Thyroid gland (tissue), 4 donors: Measurements from ENCODE around the gene SPINK4. TPM values are rescaled to one million over a fixed set of nuclear protein-coding genes. Genes with fewer than 3 reads are reported as not detected.

Source experiments
- DNase-seq, 2 donors: peaks; one replicate each; pipeline ENCODE4 v3.0.0-alpha.2; 2019
- H3K27ac ChIP-seq, 3 donors: fragments of 200-600 bp; sonication (generic); 1 replicate in 2 of 3; 2 replicates in 1 of 3; pipeline ENCODE4 v1.5.1; 2016 to 2019; ENCODE audit warnings: mild to moderate bottlenecking in 1 of 3, moderate library complexity in 1 of 3
- H3K27me3 ChIP-seq: fragments of 200-600 bp; sonication (generic); one replicate; pipeline ENCODE4 v1.5.1; 2019
- H3K36me3 ChIP-seq, 2 donors: fragments of 200-600 bp; sonication (generic); one replicate each; pipeline ENCODE4 v1.5.1; 2016 to 2019
- H3K4me1 ChIP-seq, 2 donors: fragments of 200-600 bp; sonication (generic); one replicate each; pipeline ENCODE4 v1.5.1; 2017 to 2019
- H3K4me3 ChIP-seq, 3 donors: fragments of 200-600 bp; sonication (generic); replicated peaks in 1 of 3; 1 replicate in 2 of 3; 2 replicates in 1 of 3; pipeline ENCODE4 v1.5.1; 2016; ENCODE audit warnings: mild to moderate bottlenecking in 1 of 3
- H3K9me3 ChIP-seq: fragments of 200-600 bp; sonication (generic); one replicate; pipeline ENCODE4 v1.5.1; 2017
- CTCF ChIP-seq, 6 experiments: fragments of 200-600 bp in 3 of 6; fragments of 450-650 bp in 3 of 6; sonication (generic) in 3 of 6; IDR thresholded peaks; one replicate each; pipeline ENCODE4 v1.5.1; 2016 to 2019; ENCODE audit warnings: antibody characterized with exemption in 6 of 6, mild to moderate bottlenecking in 2 of 6, inconsistent platforms in 1 of 6, moderate library complexity in 1 of 6
- POLR2A ChIP-seq, 2 donors: fragments of 450-650 bp; IDR thresholded peaks; one replicate each; pipeline ENCODE4 v1.6.1; 2017; ENCODE audit warnings: antibody characterized with exemption in 2 of 2, mild to moderate bottlenecking in 2 of 2, moderate library complexity in 1 of 2
- WGBS, 2 donors: methylation state at CpG; one replicate each; pipeline ENCODE4 v1.1.5; 2017; 5-methylcytosine and 5-hydroxymethylcytosine counted together
- intact Hi-C: fragments of 100-400 bp; cut with DNase I; formaldehyde crosslinking; loops from one replicate; pipeline ENCODE4 v1.15.1; 2023
- total RNA-seq, 4 donors: library from RNA; depleted of rRNA; stranded (reverse); fragments of >200 nt; gene quantifications; one replicate each; pipeline ENCODE4 v1.2.3, GENCODE V29; 2016

The SPINK4 gene
- not detected for total RNA-seq

- H3K27me3 ChIP-seq = no peaks in the 10 kb centered on the region
- H3K4me3 ChIP-seq = no peak within 1 kb of the TSS
- no peaks in the 10 kb centered on the region for H3K9me3 ChIP-seq
- no peaks in the 10 kb centered on the region for H3K4me1 ChIP-seq
- TF ChIP-seq CTCF (IDR thresholded peaks at IDR 0.05) = no peak
- TF ChIP-seq POLR2A (IDR thresholded peaks at IDR 0.05) = no peak
- H3K27ac ChIP-seq = no peak within 1 kb of the TSS
- DNase-seq = no peak
- H3K36me3 ChIP-seq = no peaks in the 10 kb centered on the region
- intact Hi-C loops = no loop called here
- WGBS, 2 donors = 58 to 61% methylated on average over 7 of the region's 7 CpGs
Observed at GRCh38 chr9:33239921-33240320, at the start of gene SPINK4. Gene SPINK4 (plus strand): TSS chr9:33240167. CDS start chr9:33240209, 42 bp downstream.

DNA sequence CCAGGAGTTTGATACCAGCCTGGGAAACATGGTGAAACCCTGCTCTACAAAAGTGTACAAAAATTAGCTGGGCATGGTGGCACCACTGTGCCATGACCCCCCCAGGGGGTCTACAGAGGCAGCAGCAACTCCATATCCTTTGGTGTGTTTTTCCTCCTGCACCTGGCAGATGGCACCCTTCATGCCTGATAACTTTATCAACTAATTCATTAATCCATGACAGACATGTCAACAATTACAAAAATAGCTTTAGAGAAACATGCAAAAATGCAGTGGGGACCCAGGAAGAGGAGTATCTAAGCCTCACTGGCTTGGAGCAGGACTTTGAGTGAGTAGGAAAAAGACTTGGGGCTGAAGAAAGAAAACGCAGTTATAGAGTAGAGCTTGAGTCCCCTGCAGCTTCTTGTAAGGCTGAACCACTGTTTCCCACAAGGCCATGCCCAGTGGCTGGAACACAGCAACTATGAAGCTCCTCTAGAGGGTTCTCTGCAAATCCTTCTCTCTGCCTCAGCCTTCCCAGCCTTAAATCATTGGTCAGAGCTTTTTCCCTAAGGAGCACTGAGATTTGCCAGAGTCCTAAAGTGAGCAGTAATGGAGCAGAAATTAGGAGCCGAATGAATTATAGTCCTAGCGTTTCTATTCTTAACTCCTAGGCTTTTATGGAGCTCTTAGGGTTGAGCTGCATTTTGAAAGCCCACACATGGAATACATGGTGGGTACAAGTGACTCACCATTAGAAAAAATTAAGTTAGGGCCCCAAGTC lies 47.3 kb upstream of the SPINK4 start:
- WGBS, 2 donors = 71 to 78% methylated on average over 3 of the region's 3 CpGs
- H3K27me3 ChIP-seq = no peaks in the 10 kb centered on the region
- no peak overlapping the region for H3K27ac ChIP-seq
- H3K36me3 ChIP-seq = no peaks in the 10 kb centered on the region
- no peak for DNase-seq
- H3K4me3 ChIP-seq = no peak overlapping the region
- TF ChIP-seq CTCF (IDR thresholded peaks at IDR 0.05) = no peak
- H3K9me3 ChIP-seq = no peaks in the 10 kb centered on the region
- intact Hi-C loops = no loop called here
- peaks cover 0 to 3% of the 10 kb centered on the region in 2 donors for H3K4me1 ChIP-seq

DNA sequence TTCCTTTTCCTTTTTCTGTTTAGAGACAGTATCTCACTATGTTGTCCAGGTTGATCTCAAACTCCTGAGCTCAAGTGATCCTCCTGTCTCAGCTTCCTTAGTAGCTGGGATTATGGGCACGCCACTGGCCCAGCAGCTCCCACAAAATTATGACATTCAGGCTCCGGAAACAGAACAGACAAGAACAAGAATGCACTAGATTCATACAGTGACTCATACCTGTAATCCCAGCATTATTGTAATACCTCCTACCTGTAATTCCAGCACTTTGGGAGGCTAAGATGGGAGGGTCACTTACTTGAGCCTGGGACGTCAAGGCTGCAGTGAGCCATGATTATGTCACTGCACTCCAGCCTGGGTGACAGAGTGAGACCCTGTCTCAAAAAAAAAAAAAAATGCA lies 46.1 kb upstream of the SPINK4 start:
- Histone ChIP-seq H3K36me3 (no peaks in the 10 kb centered on the region), H3K27me3 (no peaks in the 10 kb centered on the region), H3K4me1 (no peaks in the 10 kb centered on the region), H3K9me3 (no peaks in the 10 kb centered on the region), H3K27ac (no peak overlapping the region), H3K4me3 (no peak overlapping the region)
- TF ChIP-seq CTCF (IDR thresholded peaks at IDR 0.05) = no peak
- TF ChIP-seq POLR2A (IDR thresholded peaks at IDR 0.05) = no peak
- DNase-seq = no peak
- intact Hi-C loops = no loop called here
- WGBS, 2 donors = 80 to 96% methylated on average over 3 of the region's 3 CpGs

GRCh38 chr9:33196736-33197135 lies 43.2 kb upstream of the SPINK4 start:
- intact Hi-C loops = no loop called here
- no peak for DNase-seq
- H3K4me3 ChIP-seq = no peak overlapping the region
- H3K9me3 ChIP-seq = no peaks in the 10 kb centered on the region
- H3K27ac ChIP-seq = no peak overlapping the region
- no peaks in the 10 kb centered on the region for H3K4me1 ChIP-seq
- WGBS, 2 donors = 88 to 92% methylated on average over 1 of the region's 1 CpG
- H3K27me3 ChIP-seq = no peaks in the 10 kb centered on the region
- TF ChIP-seq POLR2A (IDR thresholded peaks at IDR 0.05) = no peak
- TF ChIP-seq CTCF (IDR thresholded peaks at IDR 0.05) = no peak
- no peaks in the 10 kb centered on the region for H3K36me3 ChIP-seq

DNA sequence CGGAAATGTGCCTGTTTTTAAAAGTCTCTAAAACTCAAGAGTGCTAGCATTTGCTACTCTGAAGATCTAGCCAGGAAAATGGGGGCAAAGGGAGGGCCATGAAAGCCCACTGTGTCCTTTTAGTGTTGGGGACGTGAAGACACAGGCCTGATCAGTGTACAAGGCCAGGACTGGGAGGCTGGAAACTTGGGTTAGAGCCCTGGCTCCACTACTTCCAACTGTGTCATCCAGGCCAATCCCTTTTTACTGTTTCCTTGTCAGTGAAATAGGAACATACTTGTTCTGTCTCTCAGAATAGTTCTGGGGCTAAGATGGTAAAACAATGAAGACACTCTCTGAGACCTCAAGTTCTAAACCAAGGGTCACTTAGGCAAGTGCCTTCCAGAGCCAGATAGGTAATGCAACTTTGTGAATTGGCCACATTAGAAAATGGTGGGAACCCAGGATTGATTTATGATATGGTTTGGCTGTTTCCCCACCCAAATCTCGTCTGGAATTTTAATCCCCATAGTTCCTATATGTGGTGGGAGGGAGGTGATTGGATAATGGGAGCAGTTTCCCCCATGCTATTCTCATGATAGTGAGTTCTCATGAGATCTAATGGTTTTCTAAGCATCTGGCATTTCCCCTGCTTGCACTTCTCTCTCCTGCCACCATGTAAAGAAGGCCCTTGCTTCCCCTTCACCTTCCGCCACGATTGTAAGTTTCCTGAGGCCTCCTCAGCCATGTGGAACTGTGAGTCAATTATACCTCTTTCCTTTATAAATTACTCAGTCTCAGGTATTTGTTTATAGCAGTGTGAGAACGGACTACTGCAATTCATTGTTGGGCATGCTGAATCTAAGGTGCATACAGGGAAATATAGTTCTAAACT lies 42.5 kb upstream of the SPINK4 start:
- TF ChIP-seq CTCF (IDR thresholded peaks at IDR 0.05) = no peak
- no peak for TF ChIP-seq POLR2A (IDR thresholded peaks at IDR 0.05)
- intact Hi-C loops = no loop called here
- no peak overlapping the region for H3K27ac ChIP-seq
- no peaks in the 10 kb centered on the region for H3K27me3 ChIP-seq
- no peak for DNase-seq
- no peaks in the 10 kb centered on the region for H3K4me1 ChIP-seq
- no peaks in the 10 kb centered on the region for H3K9me3 ChIP-seq
- no peak overlapping the region for H3K4me3 ChIP-seq
- no peaks in the 10 kb centered on the region for H3K36me3 ChIP-seq
- 72 to 73% methylated on average over 6 of the region's 6 CpGs for WGBS, 2 donors
